HUDEP-2 (cell line): ENCODE data around the gene NATD1.
"Not testable (repeated sequence)": the region's sequence is repeated elsewhere in the genome, so short reads cannot be mapped to it uniquely, and the experiment has no call there.

ENCODE experiments used
- DNase-seq, 76 experiments: peaks; one replicate each; lab custom pipeline; 2025; ENCODE audit not compliant: unreplicated experiment in 76 of 76; lab: John Stamatoyannopoulos, UW

NATD1 gene

DNA sequence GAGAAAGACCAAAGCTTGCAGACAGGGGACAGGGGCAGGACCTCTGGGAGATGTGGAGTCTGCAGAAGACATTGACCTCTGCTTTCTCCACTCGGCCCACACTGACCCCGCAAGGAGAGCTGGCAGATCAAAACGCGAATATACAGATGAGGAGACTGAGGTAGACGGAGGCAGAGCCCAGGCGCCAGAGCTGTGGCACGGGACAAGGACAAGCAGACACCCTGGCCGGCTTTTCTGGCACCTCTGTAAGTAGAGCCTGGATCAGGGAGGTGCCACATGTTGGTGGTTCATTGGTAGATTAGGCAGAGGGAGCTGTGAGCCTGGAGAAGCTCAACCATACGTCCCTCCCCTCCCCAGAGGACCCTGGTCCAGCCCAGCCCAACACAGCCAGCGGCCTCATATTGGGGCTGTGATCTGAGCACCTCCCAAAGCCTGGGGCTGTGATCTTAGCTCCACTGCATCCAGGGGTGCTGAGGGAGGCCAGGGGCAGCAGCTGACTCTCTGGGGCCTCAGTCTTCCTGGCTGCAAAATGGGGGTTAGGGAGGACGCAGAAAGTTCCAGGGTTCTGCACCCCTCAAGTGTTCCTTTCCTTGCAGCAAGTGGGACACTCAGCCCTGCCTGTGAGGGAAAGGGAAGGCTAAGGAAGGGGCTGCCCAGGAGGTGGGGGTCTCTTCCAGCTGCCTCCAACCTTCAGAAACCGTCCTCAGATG lies 4.0 kb downstream of the NATD1 start:
- no peak for DNase-seq

DNA sequence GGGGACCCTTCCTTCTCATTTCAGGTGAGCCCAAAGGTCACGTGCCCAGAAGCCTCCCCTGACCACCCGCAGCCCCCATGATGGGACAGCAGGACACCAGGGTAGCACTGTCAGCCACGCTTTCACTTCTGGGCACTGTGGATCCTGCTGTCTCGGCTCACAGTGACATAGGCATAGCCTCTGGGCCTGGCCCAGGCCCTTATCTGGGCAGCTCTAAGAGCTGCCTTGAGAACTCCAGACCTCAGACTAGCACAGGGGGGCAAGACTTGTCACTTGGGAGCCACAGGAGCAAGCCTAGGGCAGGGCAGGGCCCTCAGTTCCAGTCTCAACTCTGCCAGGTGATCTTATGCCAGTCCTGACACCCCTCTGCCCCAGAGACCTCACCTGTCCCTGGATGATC lies 4.7 kb downstream of the NATD1 start:
- peak in 12 of 76 experiments; percentile 10 to 37 (median 14) for DNase-seq

DNA sequence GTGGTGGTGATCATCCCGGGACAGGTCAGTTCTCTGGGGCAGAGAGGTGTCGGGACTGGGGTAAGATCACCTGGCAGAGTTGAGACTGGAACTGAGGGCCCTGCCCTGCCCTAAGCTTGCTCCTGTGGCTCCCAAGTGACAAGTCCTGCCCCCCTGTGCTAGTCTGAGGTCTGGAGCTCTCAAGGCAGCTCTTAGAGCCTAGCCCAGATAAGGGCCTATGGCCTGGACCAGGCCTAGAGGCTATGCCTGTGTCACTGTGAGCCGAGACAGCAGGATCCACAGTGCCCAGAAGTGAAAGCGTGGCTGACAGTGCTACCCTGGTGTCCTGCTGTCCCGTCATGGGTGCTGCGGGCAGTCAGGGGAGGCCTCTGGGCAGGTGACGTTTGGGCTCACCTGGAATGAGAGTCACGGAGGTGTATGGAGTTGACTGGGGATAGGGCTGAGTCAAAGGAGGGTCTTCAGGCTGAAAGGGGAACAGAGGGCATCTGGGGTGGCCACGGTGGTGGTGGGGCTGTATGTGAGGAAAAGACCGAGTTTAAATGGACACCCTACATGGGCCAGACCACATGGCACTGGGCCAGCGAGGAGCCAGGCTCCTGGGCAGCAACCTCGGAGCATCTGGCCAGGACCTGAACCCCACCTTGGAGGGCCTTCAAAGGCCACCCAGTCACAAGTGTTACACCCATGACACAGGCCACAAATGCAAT lies 5.5 kb downstream of the NATD1 start:
- no peak for DNase-seq

- no peak for DNase-seq
These were observed 6.5 kb downstream of the NATD1 start for GRCh38 chr17:21246698-21247097.

DNA sequence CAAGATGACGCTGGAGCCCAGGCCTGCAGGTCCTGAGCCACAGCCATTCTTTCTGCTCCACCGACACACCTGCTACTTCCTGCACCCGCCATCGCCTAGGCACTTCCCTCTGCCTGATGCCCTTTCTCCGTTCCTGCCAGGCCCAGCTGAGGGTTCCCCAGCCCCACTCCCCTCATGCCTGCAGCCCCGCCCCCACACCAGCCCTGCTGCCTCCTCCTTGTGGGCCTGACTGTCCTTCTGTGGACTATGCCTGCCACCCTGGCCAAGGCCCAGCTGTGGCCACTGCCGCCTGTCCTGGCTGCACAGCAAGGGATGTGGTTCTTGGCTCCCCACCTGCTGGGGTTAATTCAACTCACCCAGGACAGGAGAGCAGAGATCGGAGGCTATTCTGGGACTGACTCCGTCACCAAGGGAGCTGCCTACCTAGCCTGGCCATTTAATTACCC lies 7.5 kb downstream of the NATD1 start:
- no peak for DNase-seq

GRCh38 chr17:21243516-21244303 lies 9.5 kb downstream of the NATD1 start:
- no peak for DNase-seq

DNA sequence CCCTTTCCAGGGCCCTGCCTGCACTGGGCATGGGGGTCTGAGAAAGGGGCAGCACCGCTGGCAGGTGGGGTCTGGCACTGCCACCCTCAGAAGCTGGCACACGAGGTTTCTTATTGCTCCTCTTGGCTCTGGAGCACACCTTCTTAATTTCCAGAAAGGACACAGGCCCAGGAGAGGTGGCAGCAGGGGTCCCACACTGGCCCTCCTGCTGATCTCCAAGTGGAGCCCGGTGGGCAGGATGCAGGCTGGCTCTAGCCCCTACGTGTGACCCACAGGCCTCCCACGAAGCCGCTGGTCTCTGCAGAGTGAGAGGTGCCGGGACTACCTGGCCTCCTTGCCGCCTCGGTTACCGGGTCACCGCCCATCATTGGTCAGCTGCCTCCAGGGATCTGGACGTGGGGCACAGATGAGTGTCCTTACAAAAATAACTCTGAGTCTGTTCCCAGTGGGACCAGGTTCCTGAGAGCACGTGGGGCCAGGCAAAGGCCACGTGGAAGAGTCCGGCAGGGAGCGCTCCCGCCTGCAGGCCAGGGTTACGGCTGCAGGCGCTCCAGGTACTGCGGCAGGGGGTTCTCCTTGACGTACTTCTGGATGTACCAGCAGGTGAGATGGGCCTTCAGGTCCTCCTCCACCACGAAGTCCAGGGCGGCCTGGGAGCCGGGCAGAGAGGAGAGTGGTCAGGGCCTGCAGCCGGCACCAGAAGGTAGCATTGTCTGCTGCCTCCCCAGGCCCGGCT lies 10.3 kb downstream of the NATD1 start:
- DNase-seq = no peak

GRCh38 chr17:21242026-21242697 lies 11.0 kb downstream of the NATD1 start:
- DNase-seq = no peak

DNA sequence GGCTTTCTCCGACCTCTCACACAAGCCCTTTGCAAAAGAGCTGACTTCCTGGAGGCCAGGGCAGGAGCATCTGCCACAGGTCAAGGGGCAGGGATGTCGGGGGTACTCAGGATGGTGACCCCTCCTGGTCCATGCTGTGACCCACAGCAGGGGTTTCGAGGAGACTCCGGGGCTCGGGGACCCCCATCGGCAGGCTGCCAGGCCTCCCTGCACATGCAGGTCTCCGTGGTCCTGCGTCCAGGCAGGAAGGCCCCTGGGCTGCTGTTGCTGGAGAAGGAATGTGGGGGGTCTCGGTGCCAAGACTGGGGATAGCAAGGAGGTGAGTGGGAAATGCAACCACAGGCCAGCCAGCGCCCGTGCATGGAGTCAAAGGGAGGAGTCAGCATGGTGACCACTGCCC lies 11.6 kb downstream of the NATD1 start:
- no peak for DNase-seq

DNA sequence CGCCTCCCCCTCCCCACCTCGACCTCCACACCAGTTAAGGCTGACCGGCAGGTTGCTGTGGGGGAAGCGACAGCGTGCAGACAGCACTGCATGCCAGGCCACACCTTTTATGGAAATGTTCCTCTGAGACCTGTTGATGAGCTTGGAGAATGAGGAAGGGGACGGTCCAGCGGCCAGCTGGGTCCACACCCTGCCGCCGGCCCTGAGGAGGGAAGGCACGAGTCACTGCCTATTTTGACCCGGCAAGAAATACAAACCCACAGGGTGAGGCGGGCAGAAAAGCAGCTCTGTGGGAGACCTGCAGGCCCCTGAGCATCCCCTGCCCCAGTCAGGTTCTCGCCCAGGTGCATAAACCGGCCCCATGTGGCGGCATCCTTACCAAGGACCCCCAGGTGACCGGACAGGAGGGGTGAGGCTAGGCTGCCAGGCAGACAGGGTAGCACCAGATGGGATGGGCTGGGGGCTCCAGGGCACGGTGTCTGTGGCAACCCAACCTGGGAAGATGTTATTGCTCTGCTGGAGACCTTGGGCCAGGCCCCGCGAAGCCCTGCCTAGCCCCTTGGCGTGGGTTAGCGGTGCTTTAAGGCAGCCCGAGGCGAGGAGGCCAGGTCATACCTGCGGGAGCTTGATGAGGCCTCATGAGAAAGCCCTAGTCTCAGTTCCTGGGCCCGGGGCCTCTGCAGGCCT lies 12.7 kb downstream of the NATD1 start:
- DNase-seq = no peak

GRCh38 chr17:21239680-21240368 lies 13.4 kb downstream of the NATD1 start:
- peak in 24 of 76 experiments; percentile 12 to 55 (median 40) for DNase-seq

GRCh38 chr17:21235921-21236320 lies 17.3 kb downstream of the NATD1 start:
- no peak for DNase-seq

- no peak for DNase-seq
These were observed 19.4 kb downstream of the NATD1 start for GRCh38 chr17:21233581-21234347.

DNA sequence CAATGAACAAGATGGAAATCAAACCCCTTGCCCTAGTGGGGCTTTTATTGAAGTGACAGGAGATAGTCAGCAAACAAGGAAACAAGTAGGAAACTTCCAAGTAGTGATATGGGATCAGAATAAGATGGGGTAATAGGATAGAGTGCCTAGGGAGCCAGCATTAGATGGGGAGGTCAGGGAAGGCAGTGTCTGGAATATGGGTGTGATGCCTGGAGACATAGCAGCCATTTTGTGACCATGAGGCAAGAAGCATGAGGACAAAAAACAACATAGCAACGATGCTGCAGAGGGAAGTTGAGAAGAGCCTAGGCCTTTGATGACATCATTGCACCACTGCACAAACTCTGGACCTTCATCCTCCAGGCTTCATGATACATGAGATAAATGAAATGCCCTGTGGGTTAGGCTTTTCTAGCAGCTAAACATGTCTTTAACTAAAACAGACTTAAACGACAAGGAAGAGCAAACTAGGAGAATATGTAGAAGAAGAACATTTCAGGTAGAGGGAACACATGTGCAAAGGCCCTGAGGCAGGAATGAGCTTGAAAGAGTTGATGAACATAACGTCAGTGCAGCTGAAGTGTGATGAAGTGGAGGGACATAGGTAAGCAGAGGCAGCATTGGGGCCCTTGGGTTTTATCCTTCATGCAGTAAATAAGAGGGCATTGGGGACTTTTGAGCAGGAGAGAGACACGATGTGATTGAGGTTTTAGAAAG lies 21.0 kb downstream of the NATD1 start:
- DNase-seq = no peak

DNA sequence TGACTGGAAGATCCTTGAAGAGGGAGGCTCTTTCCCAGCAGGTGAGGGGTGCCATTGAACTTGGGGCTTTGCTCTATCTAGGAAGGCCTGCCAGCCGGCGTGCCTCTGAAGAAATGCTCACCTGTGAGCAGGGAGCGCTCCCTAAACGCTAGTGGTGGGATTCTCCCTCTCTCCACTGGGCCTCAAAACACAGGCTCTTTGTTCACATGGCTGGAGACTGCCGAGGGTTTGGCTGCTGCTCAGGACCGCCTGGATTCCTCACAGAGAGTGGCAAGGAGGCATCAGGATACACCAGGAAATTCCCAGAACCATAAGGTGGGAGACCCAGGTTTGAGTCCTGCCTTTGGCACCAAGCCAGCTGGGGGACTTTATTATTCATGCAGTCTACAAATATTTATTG lies 21.7 kb downstream of the NATD1 start:
- DNase-seq = no peak

- DNase-seq = no peak
These were observed 24.4 kb downstream of the NATD1 start for GRCh38 chr17:21228845-21229244.

DNA sequence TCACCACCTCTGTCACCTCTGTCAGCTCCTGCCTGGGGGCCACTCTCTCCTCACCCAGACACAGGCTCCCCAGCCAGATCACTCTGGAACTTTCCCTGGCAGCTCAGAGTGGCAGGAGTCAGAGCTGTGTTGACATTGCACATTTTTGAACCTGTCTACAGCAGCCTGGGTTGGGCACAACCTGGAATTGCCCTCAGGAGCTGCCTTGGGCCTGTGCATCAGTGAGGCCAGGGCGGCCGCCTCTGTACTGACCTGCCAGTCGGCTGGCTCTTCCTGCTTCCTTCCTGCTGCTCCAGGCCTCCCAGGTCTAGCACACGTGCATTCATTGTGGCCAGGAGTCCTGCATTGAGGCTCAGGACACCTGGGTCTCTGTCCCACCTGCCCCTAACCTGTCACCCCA lies 25.1 kb downstream of the NATD1 start:
- DNase-seq = no peak

- DNase-seq = not testable (repeated sequence)
These were observed 25.9 kb downstream of the NATD1 start for GRCh38 chr17:21227277-21227676.
